Measurements from ENCODE around the gene DSG2.

The DSG2 gene

GRCh38 chr18:31586616-31587015, 88.6 kb downstream of the DSG2 start:
- Histone ChIP-seq H3K27ac (no peak overlapping the region), H3K4me3 (ENCODE audit: low read depth, low read length) (no peak overlapping the region), H3K27me3 (replicated peaks) (no peaks in the 10 kb centered on the region), H3K36me3 (replicated peaks) (no peaks in the 10 kb centered on the region)
- TF ChIP-seq, protein P1, sequence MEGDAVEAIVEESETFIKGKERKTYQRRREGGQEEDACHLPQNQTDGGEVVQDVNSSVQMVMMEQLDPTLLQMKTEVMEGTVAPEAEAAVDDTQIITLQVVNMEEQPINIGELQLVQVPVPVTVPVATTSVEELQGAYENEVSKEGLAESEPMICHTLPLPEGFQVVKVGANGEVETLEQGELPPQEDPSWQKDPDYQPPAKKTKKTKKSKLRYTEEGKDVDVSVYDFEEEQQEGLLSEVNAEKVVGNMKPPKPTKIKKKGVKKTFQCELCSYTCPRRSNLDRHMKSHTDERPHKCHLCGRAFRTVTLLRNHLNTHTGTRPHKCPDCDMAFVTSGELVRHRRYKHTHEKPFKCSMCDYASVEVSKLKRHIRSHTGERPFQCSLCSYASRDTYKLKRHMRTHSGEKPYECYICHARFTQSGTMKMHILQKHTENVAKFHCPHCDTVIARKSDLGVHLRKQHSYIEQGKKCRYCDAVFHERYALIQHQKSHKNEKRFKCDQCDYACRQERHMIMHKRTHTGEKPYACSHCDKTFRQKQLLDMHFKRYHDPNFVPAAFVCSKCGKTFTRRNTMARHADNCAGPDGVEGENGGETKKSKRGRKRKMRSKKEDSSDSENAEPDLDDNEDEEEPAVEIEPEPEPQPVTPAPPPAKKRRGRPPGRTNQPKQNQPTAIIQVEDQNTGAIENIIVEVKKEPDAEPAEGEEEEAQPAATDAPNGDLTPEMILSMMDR (IDR thresholded peaks at IDR 0.05; ENCODE audit: low read depth, low read length, missing control alignments) = no peak
- in situ Hi-C loops (cut with HindIII; ENCODE audit: low pct_ligation_motif_present, low sequenced_read_pairs) = no loop called here
- DNase-seq = no peak

GRCh38 chr18:31587529-31587928, 89.6 kb downstream of the DSG2 start:
- TF ChIP-seq, protein P1 (IDR thresholded peaks at IDR 0.05; ENCODE audit: low read depth, low read length, missing control alignments) = no peak
- H3K4me3 ChIP-seq (ENCODE audit: low read depth, low read length) = no peak overlapping the region
- in situ Hi-C loops (cut with HindIII; ENCODE audit: low pct_ligation_motif_present, low sequenced_read_pairs) = no loop called here
- no peak for DNase-seq
- no peaks in the 10 kb centered on the region for H3K27me3 ChIP-seq (replicated peaks)
- no peaks in the 10 kb centered on the region for H3K36me3 ChIP-seq (replicated peaks)
- no peak overlapping the region for H3K27ac ChIP-seq

DNA sequence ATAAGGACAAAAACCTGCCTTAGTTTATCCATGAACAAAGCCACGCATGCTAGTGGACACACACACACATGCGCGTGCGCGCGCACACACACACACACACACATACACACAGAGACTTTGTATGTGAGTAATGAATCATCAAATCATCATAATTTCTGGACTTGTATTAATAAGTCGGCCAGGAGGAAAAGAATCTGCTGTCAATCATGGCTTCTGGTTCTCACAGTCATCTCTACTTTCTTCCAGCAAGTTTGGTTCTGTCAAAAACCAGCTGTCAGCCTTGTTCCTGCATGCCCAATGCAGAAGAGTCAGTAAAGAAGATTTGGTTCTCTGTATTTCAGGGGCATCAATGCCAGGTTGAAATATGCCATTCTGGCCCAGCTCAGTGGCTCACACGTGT, 92.6 kb downstream of the DSG2 start:
- TF ChIP-seq, protein P1 (IDR thresholded peaks at IDR 0.05; ENCODE audit: low read depth, low read length, missing control alignments) = no peak

GRCh38 chr18:31591113-31591512, 93.1 kb downstream of the DSG2 start:
- in situ Hi-C loops (cut with HindIII; ENCODE audit: low pct_ligation_motif_present, low sequenced_read_pairs) = no loop called here
- TF ChIP-seq, protein P1 (IDR thresholded peaks at IDR 0.05; ENCODE audit: low read depth, low read length, missing control alignments) = no peak
- H3K4me3 ChIP-seq (ENCODE audit: low read depth, low read length) = no peak overlapping the region
- no peak overlapping the region for H3K27ac ChIP-seq
- no peaks in the 10 kb centered on the region for H3K36me3 ChIP-seq (replicated peaks)
- no peak for DNase-seq
- no peaks in the 10 kb centered on the region for H3K27me3 ChIP-seq (replicated peaks)

More for the DNA sequence above, 92.6 kb downstream of the DSG2 start:
- DNase-seq = no peak
- no peak overlapping the region for H3K4me3 ChIP-seq (ENCODE audit: low read depth, low read length)
- no peaks in the 10 kb centered on the region for H3K36me3 ChIP-seq (replicated peaks)
- H3K27ac ChIP-seq = no peak overlapping the region
- in situ Hi-C loops (cut with HindIII; ENCODE audit: low pct_ligation_motif_present, low sequenced_read_pairs) = no loop called here
- no peaks in the 10 kb centered on the region for H3K27me3 ChIP-seq (replicated peaks)

GRCh38 chr18:31591628-31592027, 93.7 kb downstream of the DSG2 start, which contains the start of gene TTR:
Gene TTR, plus strand, starts transcription at chr18:31591877. Its CDS starts 26 bp downstream, at chr18:31591903.
- in situ Hi-C loops (cut with HindIII; ENCODE audit: low pct_ligation_motif_present, low sequenced_read_pairs) = no loop called here
- H3K4me3 ChIP-seq (ENCODE audit: low read depth, low read length) = no peak within 1 kb of the TSS
- no peaks in the 10 kb centered on the region for H3K36me3 ChIP-seq (replicated peaks)
- no peak for DNase-seq
- H3K27ac ChIP-seq = no peak within 1 kb of the TSS
- TF ChIP-seq, protein P1 (IDR thresholded peaks at IDR 0.05; ENCODE audit: low read depth, low read length, missing control alignments) = no peak
- H3K27me3 ChIP-seq (replicated peaks) = no peaks in the 10 kb centered on the region

DNA sequence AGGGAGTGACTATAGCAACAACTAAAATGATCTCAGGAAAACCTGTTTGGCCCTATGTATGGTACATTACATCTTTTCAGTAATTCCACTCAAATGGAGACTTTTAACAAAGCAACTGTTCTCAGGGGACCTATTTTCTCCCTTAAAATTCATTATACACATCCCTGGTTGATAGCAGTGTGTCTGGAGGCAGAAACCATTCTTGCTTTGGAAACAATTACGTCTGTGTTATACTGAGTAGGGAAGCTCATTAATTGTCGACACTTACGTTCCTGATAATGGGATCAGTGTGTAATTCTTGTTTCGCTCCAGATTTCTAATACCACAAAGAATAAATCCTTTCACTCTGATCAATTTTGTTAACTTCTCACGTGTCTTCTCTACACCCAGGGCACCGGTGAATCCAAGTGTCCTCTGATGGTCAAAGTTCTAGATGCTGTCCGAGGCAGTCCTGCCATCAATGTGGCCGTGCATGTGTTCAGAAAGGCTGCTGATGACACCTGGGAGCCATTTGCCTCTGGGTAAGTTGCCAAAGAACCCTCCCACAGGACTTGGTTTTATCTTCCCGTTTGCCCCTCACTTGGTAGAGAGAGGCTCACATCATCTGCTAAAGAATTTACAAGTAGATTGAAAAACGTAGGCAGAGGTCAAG, 94.7 kb downstream of the DSG2 start:
- in situ Hi-C loops (cut with HindIII; ENCODE audit: low pct_ligation_motif_present, low sequenced_read_pairs) = no loop called here
- DNase-seq = no peak
- no peak overlapping the region for H3K27ac ChIP-seq
- no peaks in the 10 kb centered on the region for H3K36me3 ChIP-seq (replicated peaks)
- TF ChIP-seq, protein P1 (IDR thresholded peaks at IDR 0.05; ENCODE audit: low read depth, low read length, missing control alignments) = no peak
- H3K4me3 ChIP-seq (ENCODE audit: low read depth, low read length) = no peak overlapping the region
- H3K27me3 ChIP-seq (replicated peaks) = no peaks in the 10 kb centered on the region

All from brain microvascular endothelial cell (primary cell).